ENCODE measurements around the gene KLC1.
A peak's percentile ranks its signal among the peaks of the same experiment; 100 is the strongest.

KLC1 gene

DNA sequence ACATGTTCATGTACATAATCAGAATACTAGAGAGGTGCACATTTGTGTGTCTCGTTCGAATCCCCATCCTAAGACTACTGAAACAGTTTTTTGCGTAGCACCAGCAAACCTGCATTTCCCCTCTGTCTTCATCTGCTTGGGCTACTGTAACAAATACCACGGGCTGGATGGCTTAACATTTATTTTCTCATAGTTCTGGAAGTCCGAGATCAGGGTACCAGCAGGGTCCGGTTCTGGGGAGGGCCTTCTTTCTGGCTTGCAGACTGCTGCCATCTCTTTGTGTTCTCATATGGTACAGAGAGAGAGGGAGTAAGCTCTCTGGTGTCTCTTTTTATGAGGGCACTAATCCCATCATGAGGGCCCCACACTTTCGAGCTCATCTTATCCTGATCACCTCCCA lies 30.6 kb downstream of the KLC1 start:
- DNase-seq: no peak

GRCh38 chr14:103662029-103662428 lies 33.0 kb downstream of the KLC1 start:
- no peak for DNase-seq

- DNase-seq: no peak
Measured at GRCh38 chr14:103662591-103662990, 33.6 kb downstream of the KLC1 start.

DNA sequence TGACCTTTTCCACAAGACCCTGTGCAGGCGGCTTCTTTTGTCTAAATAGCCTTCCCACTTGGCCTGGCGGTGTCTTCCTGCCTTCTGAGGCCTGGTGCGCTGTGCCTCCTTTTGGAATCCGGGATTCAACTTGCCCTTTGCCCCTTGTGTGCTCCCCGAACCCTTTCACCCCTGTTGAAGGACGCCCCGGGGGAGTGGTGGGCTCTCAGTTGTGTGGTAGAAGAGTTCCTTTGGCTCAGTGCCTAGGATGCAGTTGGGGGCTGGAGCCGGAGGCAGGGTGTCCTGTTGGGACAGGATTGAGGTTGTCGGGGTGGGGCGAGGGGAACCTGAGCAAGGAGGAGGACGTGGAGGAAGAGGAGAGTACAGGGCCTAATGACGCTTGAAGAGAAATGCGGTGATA lies 34.5 kb downstream of the KLC1 start:
- no peak for DNase-seq

DNA sequence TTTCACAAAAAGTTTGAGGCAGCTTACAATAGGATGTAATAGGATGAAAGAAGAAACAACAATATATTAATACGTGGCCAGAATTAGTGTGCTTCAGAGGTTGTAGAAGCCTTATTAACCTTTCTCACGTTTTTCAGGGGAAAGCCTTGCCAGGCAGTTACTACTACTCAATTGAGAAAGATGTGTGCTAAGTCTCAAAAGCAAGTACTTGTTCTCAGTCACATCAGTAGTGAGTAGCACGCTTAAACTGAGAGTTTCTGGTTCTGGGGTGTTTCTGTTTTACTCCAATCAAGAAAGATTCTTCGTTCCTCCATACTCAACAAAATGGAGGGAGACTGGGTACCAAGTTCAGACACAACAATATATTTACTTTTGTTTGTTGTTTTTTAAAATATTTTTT lies 38.7 kb downstream of the KLC1 start:
- DNase-seq: no peak

DNA sequence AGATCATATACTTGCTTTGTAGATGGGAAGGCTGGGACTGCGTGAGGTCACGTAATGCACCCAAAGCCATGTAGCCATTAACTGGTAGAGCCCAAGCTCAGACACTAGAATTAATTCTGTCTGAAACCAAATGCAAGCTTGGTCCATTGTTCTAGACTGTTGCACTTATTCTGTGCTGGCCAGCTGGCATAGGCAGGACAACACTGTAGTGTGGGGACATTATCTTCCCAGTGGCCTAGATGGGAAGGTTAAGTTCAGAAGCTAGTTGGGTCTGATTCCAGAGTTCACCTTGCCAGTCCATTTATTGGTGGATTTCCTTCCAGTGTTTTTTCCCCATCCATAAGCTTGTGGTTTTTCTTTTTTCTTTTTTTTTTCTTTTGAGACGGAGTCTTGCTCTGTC lies 39.1 kb downstream of the KLC1 start:
- DNase-seq: no peak

DNA sequence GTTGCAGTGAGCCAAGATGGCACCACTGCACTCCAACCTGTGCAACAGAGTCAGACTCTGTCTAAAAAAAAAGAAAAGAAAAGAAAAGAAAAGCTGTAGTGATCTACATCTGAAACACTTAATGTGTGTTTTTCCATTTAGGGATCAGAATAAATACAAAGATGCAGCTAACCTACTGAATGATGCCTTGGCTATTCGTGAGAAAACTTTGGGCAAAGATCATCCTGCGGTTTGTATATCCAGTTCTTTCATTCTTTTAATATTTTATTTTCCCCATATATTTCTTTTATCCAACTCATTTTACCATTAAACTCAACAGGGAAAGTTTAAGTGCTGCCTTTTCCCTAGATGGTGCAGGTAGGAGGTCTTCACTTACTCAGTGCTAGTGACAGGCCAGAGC lies 40.4 kb downstream of the KLC1 start:
- no peak for DNase-seq

- DNase-seq: no peak
Measured at GRCh38 chr14:103671911-103672310, 42.9 kb downstream of the KLC1 start.

DNA sequence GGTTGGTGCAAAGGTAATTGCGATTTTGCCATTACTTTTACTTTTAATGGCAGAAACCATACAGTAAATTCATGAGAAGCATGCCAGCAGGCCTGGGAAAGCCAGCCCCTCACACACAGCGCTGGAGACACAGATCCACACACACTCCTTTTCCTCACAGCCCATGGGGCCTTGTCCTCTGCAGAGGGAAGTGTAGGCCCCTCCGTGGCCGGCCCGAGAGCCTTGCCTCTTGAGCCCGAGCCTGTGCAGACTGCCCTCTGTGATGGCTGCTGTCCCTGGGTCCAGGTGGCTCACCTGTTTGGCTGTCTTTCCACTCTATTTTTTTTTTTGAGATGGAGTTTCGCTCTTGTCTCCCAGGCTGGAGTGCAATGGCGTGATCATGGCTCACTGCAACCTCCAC lies 46.9 kb downstream of the KLC1 start:
- no peak for DNase-seq

DNA sequence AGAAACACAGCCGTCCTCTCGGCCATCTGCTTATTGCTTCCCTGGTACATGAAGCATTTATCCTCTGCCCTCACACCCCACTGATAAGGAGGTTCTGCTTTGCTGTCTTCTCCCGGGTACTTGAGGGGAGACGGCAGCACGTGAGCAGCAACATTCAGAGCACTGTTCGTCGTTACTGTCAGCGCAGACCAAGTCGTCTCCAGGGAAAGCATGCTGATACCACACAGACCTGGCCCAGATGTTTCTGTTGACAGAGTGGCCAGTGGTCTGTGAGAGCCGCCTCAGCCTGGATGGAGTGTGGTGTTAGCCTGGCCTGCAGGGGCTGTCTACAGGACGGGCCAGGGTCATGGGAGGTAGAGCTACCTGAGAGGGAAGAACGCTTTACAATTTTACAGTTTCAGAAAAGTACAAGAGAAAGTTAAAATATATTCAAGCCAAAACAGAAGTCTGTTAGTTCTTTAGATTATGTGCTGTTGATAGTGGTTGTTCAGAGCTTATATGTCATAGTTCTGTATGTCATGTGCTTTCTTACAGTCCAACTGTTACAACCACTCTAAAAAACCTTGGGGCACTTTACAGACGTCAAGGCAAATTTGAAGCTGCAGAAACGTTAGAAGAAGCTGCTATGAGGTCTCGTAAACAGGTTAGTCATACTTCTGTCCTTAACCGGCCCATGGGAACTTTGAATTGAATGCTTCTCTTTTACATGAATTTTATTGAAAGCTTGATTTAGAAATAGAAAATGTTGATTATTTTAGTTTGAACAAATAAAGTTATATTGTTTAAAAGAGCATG lies 48.1 kb downstream of the KLC1 start:
- no peak for DNase-seq

- DNase-seq: peak; percentile 89 to 92 (median 91)
Measured at GRCh38 chr14:103679351-103679750, 50.3 kb downstream of the KLC1 start.

GRCh38 chr14:103680491-103681231 lies 51.6 kb downstream of the KLC1 start:
- DNase-seq: no peak

- no peak for DNase-seq
Measured at GRCh38 chr14:103683139-103683538, 54.1 kb downstream of the KLC1 start.

DNA sequence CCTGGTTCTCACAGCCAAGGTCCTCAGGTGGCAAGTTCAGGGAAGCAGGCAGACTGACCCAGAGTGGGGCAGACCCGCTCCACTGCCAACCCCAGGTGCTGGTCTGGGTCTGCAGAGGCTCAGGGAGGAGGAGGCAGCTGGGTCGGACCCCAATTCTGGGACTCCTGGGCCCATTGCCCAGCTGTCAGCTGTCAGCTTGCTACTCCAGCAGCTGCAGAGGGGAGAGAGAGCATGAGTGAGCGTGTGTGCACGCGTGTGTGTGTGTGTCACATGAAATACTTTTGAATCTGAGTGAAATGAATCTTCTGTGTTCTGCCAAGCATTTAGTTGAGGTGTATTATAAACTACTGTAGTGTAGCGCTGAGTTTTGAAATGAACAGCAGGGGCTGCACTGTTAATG lies 55.5 kb downstream of the KLC1 start:
- DNase-seq: no peak

DNA sequence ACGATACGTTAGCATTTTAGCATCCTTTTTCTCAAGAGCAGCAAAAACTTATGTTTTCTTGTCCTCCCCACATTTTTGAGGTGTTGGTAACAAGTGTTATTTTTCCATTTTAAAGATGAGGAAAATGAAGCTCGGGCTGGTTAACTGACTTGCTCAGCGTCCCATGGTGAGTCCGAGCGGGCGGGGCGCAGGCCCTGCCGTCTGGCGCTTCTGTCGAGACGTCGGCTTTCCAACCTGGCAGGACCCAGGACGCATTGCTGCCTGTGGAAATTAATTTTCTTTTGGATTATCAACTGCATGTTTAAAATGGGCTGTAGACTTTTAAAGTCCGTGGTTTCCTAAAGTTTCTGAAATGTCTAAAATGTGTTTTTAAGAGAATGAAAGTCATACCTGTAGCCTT lies 55.9 kb downstream of the KLC1 start:
- DNase-seq: no peak

DNA sequence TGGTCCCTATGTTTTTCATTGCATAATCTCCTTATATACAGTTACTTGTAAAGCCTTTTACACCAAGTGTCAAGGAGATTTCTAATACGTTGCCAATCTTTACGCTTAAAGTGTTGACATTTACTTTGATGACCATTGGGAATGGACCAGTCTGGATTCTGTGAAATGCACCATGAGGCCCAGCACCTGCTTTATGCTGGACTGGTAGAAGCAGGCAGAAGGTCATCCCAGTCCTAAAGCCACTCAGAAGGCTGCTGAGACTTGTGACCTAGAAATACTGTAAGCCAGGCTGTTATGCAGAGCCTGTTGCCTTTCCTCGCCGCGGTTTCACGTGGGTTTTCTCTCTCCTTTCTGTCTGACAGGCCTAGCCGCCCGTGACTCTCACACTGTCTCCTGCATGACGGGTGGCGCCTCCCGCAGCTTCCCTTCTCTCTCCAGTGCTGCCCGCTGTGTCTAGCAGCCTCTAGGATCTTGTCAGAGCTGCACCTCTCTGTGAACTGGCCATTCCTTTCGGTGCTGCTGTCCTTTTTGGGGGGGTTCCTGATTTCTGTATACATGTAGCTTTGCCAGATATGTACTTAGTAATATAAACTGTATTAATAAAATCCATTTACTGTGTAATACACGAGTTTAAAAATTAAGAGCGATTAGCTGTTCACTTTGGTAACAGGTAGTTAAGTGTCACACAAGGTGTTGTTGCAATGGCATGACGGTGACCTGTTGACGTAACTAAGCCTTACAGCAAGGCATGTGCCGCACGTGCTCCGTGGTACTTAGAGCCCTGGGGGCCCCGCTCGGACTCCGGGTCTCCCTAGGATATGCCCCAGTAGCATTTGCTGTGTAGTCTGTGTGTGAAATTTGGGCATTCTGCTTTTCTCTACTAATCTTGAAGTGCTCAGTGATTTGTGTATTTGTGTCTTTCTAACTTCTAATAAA lies 56.5 kb downstream of the KLC1 start:
- no peak for DNase-seq

DNA sequence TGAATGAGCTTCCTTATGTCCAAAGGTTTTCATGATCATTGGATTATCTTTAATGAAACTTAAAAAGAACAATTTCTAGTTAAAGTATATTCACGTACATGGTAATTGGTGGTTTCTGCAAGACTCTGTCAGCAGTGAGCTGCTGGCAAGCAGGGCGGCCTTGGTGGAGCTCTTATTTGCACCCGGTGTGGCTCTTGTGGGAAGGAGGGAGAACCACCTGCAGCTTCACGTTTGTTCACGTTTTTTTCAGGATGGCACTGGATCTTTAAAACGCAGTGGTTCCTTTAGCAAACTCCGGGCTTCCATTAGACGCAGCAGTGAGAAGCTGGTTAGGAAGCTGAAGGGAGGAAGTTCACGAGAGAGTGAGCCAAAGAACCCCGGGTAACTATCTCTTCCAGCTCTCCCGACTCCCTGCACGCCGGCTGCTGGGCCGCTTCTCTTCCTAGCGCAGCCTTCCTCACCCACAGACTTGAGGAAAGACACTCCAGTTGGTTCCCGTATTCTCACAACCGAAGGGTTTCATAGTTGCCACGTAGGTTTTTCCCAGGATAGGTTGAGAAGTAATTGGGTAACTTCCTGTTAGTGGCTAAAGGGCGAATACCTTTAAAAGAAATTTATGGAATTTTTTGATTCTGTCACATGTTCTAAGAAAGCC lies 57.9 kb downstream of the KLC1 start:
- DNase-seq: no peak

- no peak for DNase-seq
Measured at GRCh38 chr14:103687712-103688111, 58.7 kb downstream of the KLC1 start.

- DNase-seq: no peak
Measured at GRCh38 chr14:103688441-103688840, 59.4 kb downstream of the KLC1 start.

DNA sequence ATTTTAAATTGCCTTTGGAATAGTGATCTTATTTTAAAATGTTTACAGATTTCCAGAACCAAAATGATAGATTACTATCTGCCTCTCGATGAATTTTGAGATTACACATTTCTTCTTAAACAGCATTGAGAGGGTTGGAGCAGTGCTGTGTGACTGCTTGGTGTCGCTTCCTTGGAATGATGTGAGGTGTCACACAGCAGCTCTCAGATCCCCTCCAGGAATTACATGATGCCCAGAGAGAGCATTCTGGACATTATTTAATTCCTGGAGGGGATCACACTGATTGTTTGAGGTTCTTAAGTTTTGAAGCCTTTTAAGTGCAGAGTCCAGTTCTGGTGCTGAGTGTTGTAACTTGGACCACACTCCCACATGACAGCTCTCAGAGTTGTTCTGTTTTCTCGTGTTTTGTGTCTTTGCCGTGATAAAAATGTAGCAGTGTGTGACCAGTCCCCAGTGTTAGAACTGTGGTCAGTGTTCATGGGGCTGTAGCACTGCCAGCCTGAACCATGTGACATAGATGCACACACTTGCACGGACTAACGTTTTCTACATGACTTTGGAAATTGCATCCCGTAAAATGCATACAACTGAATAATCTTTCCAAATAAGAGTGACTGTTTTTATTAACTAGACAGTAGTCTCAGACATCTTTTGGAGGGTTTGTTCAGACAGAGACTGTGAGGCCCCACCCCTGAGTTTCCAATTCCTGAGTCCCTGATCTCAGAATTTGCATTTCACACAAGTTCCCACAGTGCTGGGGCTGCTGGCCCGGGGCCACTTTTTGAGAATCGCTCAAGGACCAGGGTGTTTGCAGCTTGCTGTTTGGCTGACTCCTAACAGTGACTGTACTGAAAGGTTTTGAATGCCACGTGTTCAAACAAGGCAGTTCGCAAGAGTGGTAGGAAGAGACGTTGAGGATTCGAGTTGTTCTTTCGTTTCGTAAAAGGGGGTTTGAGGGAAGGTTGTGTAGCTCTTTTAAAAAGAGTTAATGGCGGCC lies 60.2 kb downstream of the KLC1 start:
- no peak for DNase-seq

GRCh38 chr14:103690332-103690731 lies 61.3 kb downstream of the KLC1 start:
- no peak for DNase-seq

Measured in suppressor macrophage (primary cell).